NCI-H2227 (cell line): Measurements from ENCODE around the gene DCP1A.
"Not testable (repeated sequence)": the region's sequence is repeated elsewhere in the genome, so short reads cannot be mapped to it uniquely, and the experiment has no call there.

ENCODE experiments used
- DNase-seq: peaks from one replicate; lab custom pipeline; 2025; ENCODE audit not compliant: unreplicated experiment; lab: John Stamatoyannopoulos, UW

Gene DCP1A

GRCh38 chr3:53347261-53348064 is at the start of gene DCP1A:
DCP1A (minus strand) TSS chr3:53347543; CDS start chr3:53347517, 26 bp downstream.
- peak; percentile 95 for DNase-seq

GRCh38 chr3:53384465-53385423 is 37.4 kb upstream of the DCP1A start:
- DNase-seq = peak; percentile 62

DNA sequence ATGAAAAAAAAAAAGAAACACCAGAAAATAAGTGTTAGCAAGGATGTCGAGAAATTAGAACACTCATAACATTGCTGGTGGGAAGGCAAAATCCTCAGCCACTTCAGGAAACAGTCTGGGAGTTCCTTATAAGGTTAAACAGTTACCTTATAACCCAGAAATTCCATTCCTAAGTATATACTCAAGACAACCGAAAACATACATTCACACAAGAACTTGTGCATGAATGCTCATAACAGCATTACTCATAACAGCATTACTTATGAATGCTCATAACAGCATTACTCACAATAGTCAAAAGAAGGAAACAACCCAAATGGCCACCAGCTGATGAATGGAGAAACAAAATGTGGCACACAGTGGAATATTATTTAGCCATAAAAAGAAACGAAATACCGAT is 34.8 kb upstream of the DCP1A start:
- no peak for DNase-seq

DNA sequence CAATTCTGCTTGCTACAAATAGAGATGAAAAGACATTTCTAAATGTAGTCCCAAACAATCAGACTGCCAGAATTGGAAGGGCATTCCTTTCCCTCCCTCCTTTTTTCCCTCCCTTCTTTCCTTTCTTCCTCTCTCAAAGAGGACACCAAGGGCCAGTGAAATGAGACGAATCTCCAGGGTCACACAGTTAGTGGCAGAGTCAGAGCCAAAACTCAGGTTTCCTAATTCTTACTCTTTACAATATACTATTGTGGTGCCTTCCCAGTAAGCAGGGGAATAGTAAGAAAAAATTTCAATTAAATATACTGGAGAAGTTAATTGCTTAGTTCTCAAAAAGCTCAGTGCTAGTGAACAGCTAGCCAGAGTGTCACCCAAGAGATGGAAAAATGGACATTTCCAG is 33.0 kb upstream of the DCP1A start:
- no peak for DNase-seq

- no peak for DNase-seq
These were observed 32.6 kb upstream of the DCP1A start for GRCh38 chr3:53379898-53380297.

- DNase-seq = no peak
These were observed 30.5 kb upstream of the DCP1A start for GRCh38 chr3:53377794-53378193.

DNA sequence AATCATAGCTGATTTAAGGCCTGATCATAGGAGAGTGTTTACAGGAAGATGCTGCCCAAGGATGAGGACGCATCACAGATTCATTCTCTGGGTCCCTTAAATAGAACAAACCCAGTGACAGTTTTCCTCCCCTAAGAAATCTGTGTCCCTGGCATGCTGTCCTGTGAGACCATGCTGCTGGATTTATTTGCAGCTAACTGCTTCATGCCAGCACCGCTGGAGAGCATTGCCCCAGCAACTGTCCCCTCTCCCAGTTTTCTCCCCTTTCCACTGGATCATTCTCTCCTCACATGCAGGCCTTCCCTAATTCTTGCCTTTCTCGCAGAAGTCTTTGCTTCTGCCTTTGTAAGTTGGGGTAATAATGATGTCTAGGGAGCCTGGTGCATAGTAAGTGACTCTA is 29.3 kb upstream of the DCP1A start:
- DNase-seq = no peak

GRCh38 chr3:53375019-53375418 is 27.7 kb upstream of the DCP1A start:
- DNase-seq = peak; percentile 59

- DNase-seq = not testable (repeated sequence)
These were observed 23.4 kb upstream of the DCP1A start for GRCh38 chr3:53370719-53371118.

DNA sequence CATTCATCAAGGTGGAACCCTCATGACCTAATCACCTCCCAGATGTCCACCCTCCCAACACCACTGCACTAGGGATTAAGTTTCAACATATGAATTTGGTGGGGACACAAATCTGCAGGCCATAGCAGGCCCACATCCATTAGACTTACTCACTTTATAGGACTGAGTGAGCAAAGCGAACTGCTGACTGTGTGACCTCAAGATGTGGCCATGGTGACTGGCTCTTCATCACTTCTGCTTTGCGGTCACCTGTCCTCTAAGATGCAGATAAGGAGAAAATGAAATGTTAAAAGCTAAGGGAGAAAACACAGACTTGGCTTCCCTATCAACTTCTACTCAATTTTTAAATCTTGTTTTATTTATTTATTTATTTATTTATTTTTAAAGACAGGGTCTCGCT is 14.5 kb upstream of the DCP1A start:
- DNase-seq = no peak

DNA sequence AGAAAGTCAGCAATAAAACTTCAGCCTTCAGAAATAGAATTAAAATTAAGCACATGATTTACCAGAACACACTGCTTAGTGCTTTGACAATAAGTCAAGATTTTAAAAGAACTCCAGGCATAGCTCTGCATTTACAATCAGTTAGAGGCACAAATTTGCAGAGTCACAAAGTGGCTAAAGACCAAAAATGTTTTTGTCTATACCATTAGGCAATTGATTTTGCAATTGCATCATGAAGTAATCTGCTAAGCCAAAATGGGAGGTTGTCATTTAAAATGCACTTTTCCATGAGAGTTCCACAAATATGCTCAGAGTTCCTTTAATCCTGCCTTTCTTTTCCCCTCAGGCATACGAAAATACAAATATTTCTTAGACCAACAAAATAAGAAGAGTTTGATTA is 10.1 kb upstream of the DCP1A start:
- DNase-seq = no peak

GRCh38 chr3:53354945-53355498 is 7.7 kb upstream of the DCP1A start:
- DNase-seq = no peak

DNA sequence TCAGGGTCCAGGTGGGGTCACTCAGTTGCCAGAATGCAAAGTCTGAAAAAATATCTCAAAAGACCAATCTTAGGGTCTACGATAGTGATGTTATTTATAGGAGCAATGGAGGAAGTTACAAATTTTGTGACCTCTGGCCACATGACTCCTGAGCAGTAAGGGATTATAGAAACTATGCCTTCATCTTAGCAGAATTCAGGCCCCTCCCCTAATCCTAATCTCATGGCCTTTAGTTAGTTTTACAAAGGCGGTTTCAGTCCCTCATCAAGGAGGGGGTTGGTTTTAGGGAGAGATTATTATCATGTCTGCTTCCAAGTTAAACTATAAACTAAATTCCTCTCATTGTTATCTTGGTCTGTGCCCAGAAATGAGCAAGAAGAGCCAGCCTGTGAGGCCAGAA is 5.9 kb upstream of the DCP1A start:
- DNase-seq = no peak

GRCh38 chr3:53350652-53351051 is 3.3 kb upstream of the DCP1A start:
- DNase-seq = peak; percentile 39

- DNase-seq = not testable (repeated sequence)
These were observed 775 bp upstream of the DCP1A start for GRCh38 chr3:53348118-53348517.

GRCh38 chr3:53346922-53347260 is 452 bp downstream of the DCP1A start:
- no peak for DNase-seq

- no peak for DNase-seq
These were observed 829 bp downstream of the DCP1A start for GRCh38 chr3:53346514-53346913.

DNA sequence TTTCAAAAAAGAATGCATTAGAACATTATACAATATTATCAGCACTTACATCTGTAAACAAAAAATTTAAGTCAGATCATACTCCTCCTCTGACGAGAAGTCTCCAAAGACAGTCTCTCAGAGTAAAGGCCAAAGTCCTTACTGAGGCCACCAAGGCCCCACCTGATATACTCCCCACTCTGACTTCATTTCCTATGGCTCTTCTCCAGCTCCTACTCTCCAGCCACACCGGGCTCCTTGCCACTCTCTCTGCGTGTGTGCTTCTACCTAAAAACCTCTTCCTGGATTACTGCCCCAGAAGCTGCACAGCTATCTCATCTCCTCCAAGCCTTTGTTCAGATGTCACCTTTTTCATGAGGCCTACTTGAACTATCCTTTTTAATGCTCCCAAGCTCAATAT is 5.0 kb downstream of the DCP1A start:
- no peak for DNase-seq

DNA sequence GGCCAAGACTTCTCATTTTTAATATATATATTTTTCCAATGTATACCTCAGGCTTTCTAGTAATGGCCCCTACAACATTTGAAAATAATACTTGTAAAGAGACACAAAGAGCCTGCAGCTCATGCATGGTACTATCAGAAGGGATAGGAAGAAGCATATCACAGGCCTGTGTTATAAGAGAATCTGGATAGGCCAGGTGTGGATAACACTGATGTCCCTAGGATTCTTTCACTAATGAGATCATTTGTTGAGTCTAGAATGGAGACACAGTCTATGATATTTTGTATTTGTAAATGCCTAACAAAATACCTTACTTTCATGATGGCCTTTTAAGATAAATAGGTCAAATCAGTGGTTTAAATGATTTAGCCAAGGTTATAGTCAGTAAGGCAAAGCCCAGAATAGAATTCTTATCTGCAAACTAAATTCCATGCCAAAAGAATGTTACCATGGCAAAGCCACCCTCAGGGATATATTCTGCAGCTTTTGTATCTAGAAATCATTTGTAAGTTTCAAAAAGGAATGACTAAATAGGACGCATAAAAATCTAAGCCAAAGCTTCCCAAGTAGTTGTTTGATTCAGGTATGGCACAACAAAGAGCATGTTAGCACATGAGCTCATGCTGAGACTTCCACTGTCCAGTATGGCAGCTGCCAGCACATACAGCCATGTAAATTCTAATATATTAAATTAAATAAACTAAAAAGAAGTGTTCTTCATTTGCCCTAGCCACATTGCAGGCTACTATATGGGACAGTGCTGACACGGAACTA is 10.0 kb downstream of the DCP1A start:
- no peak for DNase-seq

DNA sequence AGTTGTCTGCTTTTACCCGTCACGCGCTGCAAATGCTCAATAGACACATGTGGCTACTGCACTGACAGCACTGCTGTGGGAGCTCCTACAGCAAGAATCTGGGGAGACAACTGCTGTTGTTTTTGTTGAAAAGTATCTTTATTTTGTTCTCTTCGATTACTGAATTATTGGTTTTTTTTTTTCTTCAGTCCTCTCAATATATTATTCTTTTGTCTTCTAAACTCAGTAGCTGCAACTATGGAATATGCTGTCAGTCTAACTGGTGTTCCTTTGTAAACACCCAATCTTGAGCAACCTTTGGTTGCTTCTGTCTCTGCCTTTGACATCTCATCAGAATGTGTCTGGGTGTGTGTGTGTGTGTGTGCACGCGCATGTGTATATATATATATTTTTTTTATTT is 12.6 kb downstream of the DCP1A start:
- DNase-seq = no peak

- DNase-seq = no peak
These were observed 15.5 kb downstream of the DCP1A start for GRCh38 chr3:53331871-53332270.
